GM12878 (cell line): ENCODE results near the gene RCBTB2. TPM values are rescaled to one million over a fixed set of nuclear protein-coding genes. Genes with fewer than 3 reads are reported as not detected.

ENCODE experiments used
- ATAC-seq: fragments of 200-7000 bp; cut with Tn5 transposase; 3 replicates; pipeline ENCODE4 v1.9.1; 2020; ENCODE audit warnings: mild to moderate bottlenecking, moderate library complexity
- BruUV-seq: library from RNA; stranded (reverse); fragments of 400-500 nt; replicated peaks from 2 replicates; lab custom pipeline; 2021; lab: Mats Ljungman, UMichigan
- CTCF ChIA-PET: fragments of 300-600 bp; sonication (Branson Sonifier 250); formaldehyde crosslinking; extraction: SDS; loops from one replicate; lab custom pipeline; 2021; ENCODE audit warnings: inconsistent platforms; lab: Yijun Ruan, JAX
- POLR2A ChIA-PET: fragments of 350-600 bp; formaldehyde crosslinking; extraction: SDS; loops from one replicate; lab custom pipeline; 2021; ENCODE audit warnings: inconsistent platforms; lab: Charles Lee
- RAD21 ChIA-PET: fragments of 300-600 bp; sonication (Branson Sonifier 250); formaldehyde crosslinking; loops from one replicate; lab custom pipeline; 2023; ENCODE audit warnings: antibody characterized with exemption; ENCODE audit not compliant: unreplicated experiment; lab: Charles Lee
- SMC1A ChIA-PET: fragments of 300-600 bp; sonication (Branson Sonifier 250); formaldehyde crosslinking; loops from one replicate; lab custom pipeline; 2023; ENCODE audit not compliant: unreplicated experiment, uncharacterized antibody; lab: Charles Lee
- DNase-seq: peaks from one replicate; pipeline ENCODE4 v3.0.0-alpha.2; 2011; ENCODE audit warnings: low read depth, low spot score
- FAIRE-seq: peaks from 3 replicates; lab custom pipeline; 2011; peaks lifted over from hg19 to GRCh38; lab: Jason Lieb, UNC
- H2AFZ ChIP-seq: 2 replicates; pipeline ENCODE4 v1.6.0; 2011; ENCODE audit warnings: low read depth, low read length, control low read depth; ENCODE audit not compliant: control insufficient read depth
- H3K27ac ChIP-seq: 2 replicates; pipeline ENCODE4 v1.5.1; 2011; ENCODE audit warnings: control low read depth; ENCODE audit not compliant: control insufficient read depth, insufficient read depth
- H3K27me3 ChIP-seq, 2 experiments: replicated peaks in 1 of 2; 2 replicates each; pipeline versions ENCODE4 v1.6.0 to v1.6.1; 2011; ENCODE audit warnings: low read length in 1 of 2; ENCODE audit not compliant: control insufficient read depth in 2 of 2, insufficient read depth in 2 of 2
- H3K36me3 ChIP-seq, 2 experiments: 2 replicates each; pipeline ENCODE4 v1.5.1; 2011; ENCODE audit warnings: low read length in 1 of 2; ENCODE audit not compliant: control insufficient read depth in 2 of 2, insufficient read depth in 2 of 2
- H3K4me1 ChIP-seq: 2 replicates; pipeline ENCODE4 v1.6.1; 2011; ENCODE audit warnings: mild to moderate bottlenecking, low read length, moderate library complexity, mixed read lengths; ENCODE audit not compliant: control insufficient read depth, insufficient read depth
- H3K4me2 ChIP-seq: 2 replicates; pipeline ENCODE4 v1.6.0; 2011; ENCODE audit warnings: control low read depth; ENCODE audit not compliant: control insufficient read depth, insufficient read depth
- H3K4me3 ChIP-seq: fragments of 200-600 bp; sonication (generic); 2 replicates; pipeline ENCODE4 v1.5.1; 2016
- H3K79me2 ChIP-seq: 2 replicates; pipeline ENCODE4 v1.6.0; 2011; ENCODE audit warnings: low read length; ENCODE audit not compliant: control insufficient read depth, insufficient read depth
- H3K9ac ChIP-seq: 2 replicates; pipeline ENCODE4 v1.8.0; 2011; ENCODE audit warnings: low read length, control low read depth, mixed read lengths; ENCODE audit not compliant: control insufficient read depth, insufficient read depth
- H3K9me3 ChIP-seq: replicated peaks from 3 replicates; pipeline ENCODE4 v1.5.1; 2011; ENCODE audit warnings: mild to moderate bottlenecking, low read length; ENCODE audit not compliant: control insufficient read depth, insufficient read depth
- H4K20me1 ChIP-seq: 2 replicates; pipeline ENCODE4 v1.6.0; 2011; ENCODE audit not compliant: control insufficient read depth, insufficient read depth
- CHD4 ChIP-seq: fragments of 200-600 bp; sonication (generic); IDR thresholded peaks from 2 replicates; pipeline ENCODE4 v1.6.1; 2016; ENCODE audit warnings: mild to moderate bottlenecking
- ESRRA ChIP-seq: IDR thresholded peaks from 2 replicates; pipeline ENCODE4 v1.6.1; 2012; ENCODE audit warnings: mild to moderate bottlenecking, low read length, improper control_type of control experiment
- EZH2 ChIP-seq: IDR thresholded peaks from 2 replicates; pipeline ENCODE4 v1.6.1; 2012; ENCODE audit warnings: low read depth, mild to moderate bottlenecking, control low read depth, inconsistent platforms, low read length, borderline replicate concordance; ENCODE audit not compliant: control insufficient read depth
- HCFC1 ChIP-seq: fragments of 150-350 bp; IDR thresholded peaks from 2 replicates; pipeline ENCODE4 v1.6.1; 2014; ENCODE audit warnings: low read length
- IKZF2 ChIP-seq, 2 experiments: fragments of 450-650 bp; IDR thresholded peaks; 2 replicates each; pipeline ENCODE4 v1.6.1; 2017; ENCODE audit warnings: mild to moderate bottlenecking in 2 of 2, moderate library complexity in 2 of 2
- MEF2B ChIP-seq: fragments of 450-650 bp; IDR thresholded peaks from 2 replicates; pipeline ENCODE4 v1.6.1; 2018; ENCODE audit warnings: mild to moderate bottlenecking, moderate library complexity; ENCODE audit not compliant: partially characterized antibody, poor library complexity, severe bottlenecking
- MYB ChIP-seq: fragments of 150-350 bp; IDR thresholded peaks from 2 replicates; pipeline ENCODE4 v1.6.1; 2014; ENCODE audit warnings: mild to moderate bottlenecking, low read depth, low read length, borderline replicate concordance
- PAX8 ChIP-seq: fragments of 450-650 bp; IDR thresholded peaks from 2 replicates; pipeline ENCODE4 v1.6.1; 2017; ENCODE audit warnings: mild to moderate bottlenecking, moderate library complexity
- POLR2AphosphoS2 ChIP-seq: IDR thresholded peaks from 2 replicates; pipeline ENCODE4 v1.6.1; 2011; ENCODE audit warnings: low read depth, mild to moderate bottlenecking, low read length, improper control_type of control experiment, moderate library complexity
- POU2F2 ChIP-seq: IDR thresholded peaks from 3 replicates; pipeline ENCODE4 v1.6.1; 2011; ENCODE audit warnings: low read depth, mild to moderate bottlenecking, low read length, borderline replicate concordance
- SP1 ChIP-seq: IDR thresholded peaks from one replicate; pipeline ENCODE4 v1.6.1; 2011; ENCODE audit warnings: low read depth, low read length
- TAF1 ChIP-seq: IDR thresholded peaks from 2 replicates; pipeline ENCODE4 v1.6.1; 2011; ENCODE audit warnings: mild to moderate bottlenecking, low read depth, low read length, borderline replicate concordance
- WGBS: methylation state at CpG from one replicate; pipeline ENCODE4 v1.1.6; 2016; ENCODE audit warnings: low lambda C conversion rate; ENCODE audit not compliant: insufficient replicate concordance, insufficient coverage; ENCODE audit errors: missing lambda C conversion rate; 5-methylcytosine and 5-hydroxymethylcytosine counted together
- in situ Hi-C: fragments of 300-500 bp; cut with MboI; formaldehyde crosslinking; loops from 9 replicates; pipeline ENCODE4 v1.14.3; 2018; ENCODE audit warnings: mixed read lengths
- intact Hi-C: fragments of 100-400 bp; cut with micrococcal nuclease; formaldehyde crosslinking; loops from one replicate; pipeline ENCODE4 v1.14.2; 2022; ENCODE audit not compliant: unreplicated experiment
- polyA plus RNA-seq, 11 experiments: library from polyadenylated mRNA; depleted of rRNA in 4 of 11; unstranded in 6 of 11; stranded (reverse) in 5 of 11; fragments of >200 nt; fragmentation: Nextera tagmentation in 4 of 11; fragmentation: Illumina TruSeq in 1 of 11; extraction: Ambion mirVana in 4 of 11; extraction: Trizol in 1 of 11; gene quantifications; 1 replicate in 1 of 11; 2 replicates in 10 of 11; pipeline versions ENCODE4 v1.2.1 to v1.2.3, GENCODE V29; 2011 to 2016; ENCODE audit warnings: inconsistent platforms in 2 of 11, missing spikeins in 2 of 11, low read depth in 1 of 11
- total RNA-seq, 4 experiments: library from RNA; depleted of rRNA in 3 of 4; stranded (reverse); fragments of >200 nt in 3 of 4; fragmentation: Illumina TruSeq in 1 of 4; extraction: Trizol in 1 of 4; gene quantifications; 2 replicates each; pipeline versions ENCODE4 v1.2.1 to v1.2.3, GENCODE V29; 2013 to 2021
- TF ChIP-seq, protein P1 (sequence below): fragments of 450-650 bp; conservative IDR thresholded peaks from 2 replicates; pipeline ENCODE4 v1.6.1; 2017; ENCODE audit warnings: mild to moderate bottlenecking, moderate library complexity
- TF ChIP-seq, protein P2 (sequence below): fragments of 450-650 bp; IDR thresholded peaks from 2 replicates; pipeline ENCODE4 v1.6.1; 2018; ENCODE audit warnings: borderline replicate concordance, mild to moderate bottlenecking; ENCODE audit not compliant: partially characterized antibody
- TF ChIP-seq, protein P3 (sequence below), 3 experiments: IDR thresholded peaks in 2 of 3; conservative IDR thresholded peaks in 1 of 3; 2 replicates each; pipeline ENCODE4 v1.5.1; 2011; ENCODE audit warnings: low read depth in 3 of 3, low read length in 3 of 3, mild to moderate bottlenecking in 3 of 3, control low read depth in 2 of 3, moderate library complexity in 2 of 3, inconsistent platforms in 1 of 3, mixed read lengths in 1 of 3; ENCODE audit not compliant: control insufficient read depth in 2 of 3, insufficient read depth in 1 of 3; ENCODE audit errors: extremely low read depth in 1 of 3

The RCBTB2 gene
- total and polyA plus RNA-seq, 10 of the 15 experiments (the other 5 are each of a cell fraction or from before 2014, with no cell fraction given): 5.0 to 16.0 (median 8.5) TPM

DNA sequence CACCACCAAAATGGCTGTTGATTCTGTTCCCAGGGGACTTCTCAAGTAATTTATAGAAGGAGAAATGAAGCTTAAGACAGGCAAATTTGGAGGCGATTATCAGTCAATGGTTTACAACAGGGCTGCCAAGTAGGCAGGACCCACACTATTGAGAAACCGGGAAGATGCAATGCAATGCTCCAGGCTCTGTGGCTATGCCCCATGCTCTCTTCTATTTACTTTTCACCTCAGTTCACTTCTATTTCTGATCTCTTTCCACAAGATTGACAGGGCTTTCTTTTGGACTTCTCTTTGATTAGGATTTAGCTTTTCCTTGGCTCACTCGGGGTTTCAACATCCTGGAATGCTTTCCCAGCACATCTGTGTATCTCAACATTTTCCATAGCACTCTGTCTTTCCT lies 12.7 kb upstream of the RCBTB2 start:
- no TSS peak for BruUV-seq
- Histone ChIP-seq H3K4me3 (no peak overlapping the region), H2AFZ (no peak overlapping the region), H3K9me3 (no peaks in the 10 kb centered on the region; the same call in 2 of the 3 replicates), H4K20me1 (no peaks in the 10 kb centered on the region), H3K79me2 (no peaks in the 10 kb centered on the region), H3K9ac (no peak overlapping the region), H3K36me3 (no peaks in the 10 kb centered on the region), H3K4me1 (0 out of 2 replicates have a peak, but pooled peaks cover 4% of the 10 kb centered on the region), H3K27ac (no peak overlapping the region), H3K27me3 (no peaks in the 10 kb centered on the region), H3K4me2 (no peak overlapping the region)
- DNase-seq: no peak
- FAIRE-seq: no peak
- RAD21 ChIA-PET: no interaction called here
- no peak for ATAC-seq
- WGBS: 63% methylated on average over 3 of the region's 3 CpGs
- in situ Hi-C loops (no loop called here), intact Hi-C loops (no loop called here)
- SMC1A ChIA-PET: interaction anchor here (1.0 to 1.5 kb wide), 3 partner anchors 12 to 410 kb away, joined by 3 to 5 read pairs (median 3); no protein-coding TSS in a partner anchor
- CTCF ChIA-PET: interaction anchor here (0.7 to 1.9 kb wide), 2 partner anchors 34 to 476 kb away, joined by 3 to 8 read pairs; no protein-coding TSS in a partner anchor
- POLR2A ChIA-PET: no interaction called here
- TF ChIP-seq HCFC1 (no peak), EZH2 (no peak), SP1 (no peak), IKZF2 (IDR thresholded peaks at IDR 0.05) (no peak), ESRRA (no peak), MEF2B (no peak), TAF1 (no peak), PAX8 (no peak), CHD4 (no peak), MYB (no peak), POLR2AphosphoS2 (no peak), POU2F2 (no peak)
- TF ChIP-seq, protein P1, sequence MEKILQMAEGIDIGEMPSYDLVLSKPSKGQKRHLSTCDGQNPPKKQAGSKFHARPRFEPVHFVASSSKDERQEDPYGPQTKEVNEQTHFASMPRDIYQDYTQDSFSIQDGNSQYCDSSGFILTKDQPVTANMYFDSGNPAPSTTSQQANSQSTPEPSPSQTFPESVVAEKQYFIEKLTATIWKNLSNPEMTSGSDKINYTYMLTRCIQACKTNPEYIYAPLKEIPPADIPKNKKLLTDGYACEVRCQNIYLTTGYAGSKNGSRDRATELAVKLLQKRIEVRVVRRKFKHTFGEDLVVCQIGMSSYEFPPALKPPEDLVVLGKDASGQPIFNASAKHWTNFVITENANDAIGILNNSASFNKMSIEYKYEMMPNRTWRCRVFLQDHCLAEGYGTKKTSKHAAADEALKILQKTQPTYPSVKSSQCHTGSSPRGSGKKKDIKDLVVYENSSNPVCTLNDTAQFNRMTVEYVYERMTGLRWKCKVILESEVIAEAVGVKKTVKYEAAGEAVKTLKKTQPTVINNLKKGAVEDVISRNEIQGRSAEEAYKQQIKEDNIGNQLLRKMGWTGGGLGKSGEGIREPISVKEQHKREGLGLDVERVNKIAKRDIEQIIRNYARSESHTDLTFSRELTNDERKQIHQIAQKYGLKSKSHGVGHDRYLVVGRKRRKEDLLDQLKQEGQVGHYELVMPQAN: no peak
- TF ChIP-seq, protein P2, sequence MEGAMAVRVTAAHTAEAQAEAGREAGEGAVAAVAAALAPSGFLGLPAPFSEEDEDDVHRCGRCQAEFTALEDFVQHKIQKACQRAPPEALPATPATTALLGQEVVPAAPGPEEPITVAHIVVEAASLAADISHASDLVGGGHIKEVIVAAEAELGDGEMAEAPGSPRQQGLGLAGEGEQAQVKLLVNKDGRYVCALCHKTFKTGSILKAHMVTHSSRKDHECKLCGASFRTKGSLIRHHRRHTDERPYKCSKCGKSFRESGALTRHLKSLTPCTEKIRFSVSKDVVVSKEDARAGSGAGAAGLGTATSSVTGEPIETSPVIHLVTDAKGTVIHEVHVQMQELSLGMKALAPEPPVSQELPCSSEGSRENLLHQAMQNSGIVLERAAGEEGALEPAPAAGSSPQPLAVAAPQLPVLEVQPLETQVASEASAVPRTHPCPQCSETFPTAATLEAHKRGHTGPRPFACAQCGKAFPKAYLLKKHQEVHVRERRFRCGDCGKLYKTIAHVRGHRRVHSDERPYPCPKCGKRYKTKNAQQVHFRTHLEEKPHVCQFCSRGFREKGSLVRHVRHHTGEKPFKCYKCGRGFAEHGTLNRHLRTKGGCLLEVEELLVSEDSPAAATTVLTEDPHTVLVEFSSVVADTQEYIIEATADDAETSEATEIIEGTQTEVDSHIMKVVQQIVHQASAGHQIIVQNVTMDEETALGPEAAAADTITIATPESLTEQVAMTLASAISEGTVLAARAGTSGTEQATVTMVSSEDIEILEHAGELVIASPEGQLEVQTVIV: no peak
- TF ChIP-seq, protein P3, sequence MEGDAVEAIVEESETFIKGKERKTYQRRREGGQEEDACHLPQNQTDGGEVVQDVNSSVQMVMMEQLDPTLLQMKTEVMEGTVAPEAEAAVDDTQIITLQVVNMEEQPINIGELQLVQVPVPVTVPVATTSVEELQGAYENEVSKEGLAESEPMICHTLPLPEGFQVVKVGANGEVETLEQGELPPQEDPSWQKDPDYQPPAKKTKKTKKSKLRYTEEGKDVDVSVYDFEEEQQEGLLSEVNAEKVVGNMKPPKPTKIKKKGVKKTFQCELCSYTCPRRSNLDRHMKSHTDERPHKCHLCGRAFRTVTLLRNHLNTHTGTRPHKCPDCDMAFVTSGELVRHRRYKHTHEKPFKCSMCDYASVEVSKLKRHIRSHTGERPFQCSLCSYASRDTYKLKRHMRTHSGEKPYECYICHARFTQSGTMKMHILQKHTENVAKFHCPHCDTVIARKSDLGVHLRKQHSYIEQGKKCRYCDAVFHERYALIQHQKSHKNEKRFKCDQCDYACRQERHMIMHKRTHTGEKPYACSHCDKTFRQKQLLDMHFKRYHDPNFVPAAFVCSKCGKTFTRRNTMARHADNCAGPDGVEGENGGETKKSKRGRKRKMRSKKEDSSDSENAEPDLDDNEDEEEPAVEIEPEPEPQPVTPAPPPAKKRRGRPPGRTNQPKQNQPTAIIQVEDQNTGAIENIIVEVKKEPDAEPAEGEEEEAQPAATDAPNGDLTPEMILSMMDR (IDR thresholded peaks at IDR 0.05 in 2 of 3, conservative IDR thresholded peaks at IDR 0.05 in 1 of 3; ENCODE audit: control insufficient read depth in 2 of 3, extremely low read depth in 1 of 3, insufficient read depth in 1 of 3, low read depth in 3 of 3, low read length in 3 of 3): no peak
